HFFc6 (cell line): Measurements from ENCODE around the gene KRT72. TPM values are rescaled to one million over a fixed set of nuclear protein-coding genes. Genes with fewer than 3 reads are reported as not detected.

Source experiments
- DNase-seq: peaks from one replicate; pipeline ENCODE4 v3.0.0-alpha.2; 2018
- H3K27ac Mint-ChIP-seq: 2 replicates; pipeline ENCODE4 v1.8.0; 2020; ENCODE audit warnings: mild to moderate bottlenecking, mixed read lengths
- H3K27me3 Mint-ChIP-seq: 2 replicates; pipeline ENCODE4 v1.8.0; 2021; ENCODE audit warnings: mild to moderate bottlenecking, moderate library complexity, mixed read lengths; ENCODE audit not compliant: insufficient read depth
- H3K36me3 Mint-ChIP-seq: 2 replicates; pipeline ENCODE4 v1.8.0; 2021; ENCODE audit warnings: low read depth, mixed read lengths
- H3K4me1 Mint-ChIP-seq: 2 replicates; pipeline ENCODE4 v1.8.0; 2020; ENCODE audit warnings: low read depth, mixed read lengths
- H3K4me3 Mint-ChIP-seq: 2 replicates; pipeline ENCODE4 v1.8.0; 2020; ENCODE audit warnings: mild to moderate bottlenecking, moderate library complexity, mixed read lengths
- H3K9me3 Mint-ChIP-seq: 2 replicates; pipeline ENCODE4 v1.8.0; 2020; ENCODE audit warnings: mild to moderate bottlenecking, mixed read lengths
- total RNA-seq, 6 experiments: library from RNA; stranded (reverse); fragmentation: NEBNext Ultra II Directional; extraction: Animal tissue kit (Norgen Biotek cat#: 25700); gene quantifications; 2 replicates in 1 of 6; 3 replicates in 5 of 6; pipeline ENCODE4 v1.2.3, GENCODE V29; 2021
- TF ChIP-seq, protein P1 (sequence below): fragments of 200-600 bp; sonication (generic); IDR thresholded peaks from 2 replicates; pipeline ENCODE4 v1.5.0; 2021; ENCODE audit warnings: antibody characterized with exemption, mild to moderate bottlenecking

The KRT72 gene
- total RNA-seq, 6 experiments from 2014 or later, result not detected

DNA sequence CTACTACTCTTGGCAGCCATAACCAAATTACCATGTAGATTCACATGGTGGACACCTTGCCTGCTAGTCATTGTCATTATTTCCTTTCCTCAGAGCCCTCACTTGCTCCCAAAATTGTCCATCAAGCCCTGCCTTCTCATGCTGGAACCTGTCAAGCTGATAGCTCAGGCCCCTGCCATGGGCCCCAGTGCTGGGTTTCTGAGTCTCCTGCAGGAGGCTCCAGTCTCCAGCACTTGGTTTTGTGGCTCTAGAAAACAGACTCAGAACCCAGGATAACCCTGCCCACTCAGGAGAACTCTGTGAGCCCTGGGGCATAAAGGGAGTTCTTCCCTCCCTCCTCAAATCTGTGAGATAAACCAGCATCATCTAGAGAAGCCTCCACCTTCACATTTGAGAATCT lies 59.1 kb downstream of the KRT72 start:
- TF ChIP-seq, protein P1, sequence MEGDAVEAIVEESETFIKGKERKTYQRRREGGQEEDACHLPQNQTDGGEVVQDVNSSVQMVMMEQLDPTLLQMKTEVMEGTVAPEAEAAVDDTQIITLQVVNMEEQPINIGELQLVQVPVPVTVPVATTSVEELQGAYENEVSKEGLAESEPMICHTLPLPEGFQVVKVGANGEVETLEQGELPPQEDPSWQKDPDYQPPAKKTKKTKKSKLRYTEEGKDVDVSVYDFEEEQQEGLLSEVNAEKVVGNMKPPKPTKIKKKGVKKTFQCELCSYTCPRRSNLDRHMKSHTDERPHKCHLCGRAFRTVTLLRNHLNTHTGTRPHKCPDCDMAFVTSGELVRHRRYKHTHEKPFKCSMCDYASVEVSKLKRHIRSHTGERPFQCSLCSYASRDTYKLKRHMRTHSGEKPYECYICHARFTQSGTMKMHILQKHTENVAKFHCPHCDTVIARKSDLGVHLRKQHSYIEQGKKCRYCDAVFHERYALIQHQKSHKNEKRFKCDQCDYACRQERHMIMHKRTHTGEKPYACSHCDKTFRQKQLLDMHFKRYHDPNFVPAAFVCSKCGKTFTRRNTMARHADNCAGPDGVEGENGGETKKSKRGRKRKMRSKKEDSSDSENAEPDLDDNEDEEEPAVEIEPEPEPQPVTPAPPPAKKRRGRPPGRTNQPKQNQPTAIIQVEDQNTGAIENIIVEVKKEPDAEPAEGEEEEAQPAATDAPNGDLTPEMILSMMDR, result no peak
- no peak overlapping the region for H3K27ac Mint-ChIP-seq
- DNase-seq, result no peak
- no peaks in the 10 kb centered on the region for H3K9me3 Mint-ChIP-seq
- H3K27me3 Mint-ChIP-seq, result peaks cover 31% of the 10 kb centered on the region
- H3K36me3 Mint-ChIP-seq, result no peaks in the 10 kb centered on the region
- H3K4me3 Mint-ChIP-seq, result no peak overlapping the region
- H3K4me1 Mint-ChIP-seq, result peaks cover 14% of the 10 kb centered on the region

DNA sequence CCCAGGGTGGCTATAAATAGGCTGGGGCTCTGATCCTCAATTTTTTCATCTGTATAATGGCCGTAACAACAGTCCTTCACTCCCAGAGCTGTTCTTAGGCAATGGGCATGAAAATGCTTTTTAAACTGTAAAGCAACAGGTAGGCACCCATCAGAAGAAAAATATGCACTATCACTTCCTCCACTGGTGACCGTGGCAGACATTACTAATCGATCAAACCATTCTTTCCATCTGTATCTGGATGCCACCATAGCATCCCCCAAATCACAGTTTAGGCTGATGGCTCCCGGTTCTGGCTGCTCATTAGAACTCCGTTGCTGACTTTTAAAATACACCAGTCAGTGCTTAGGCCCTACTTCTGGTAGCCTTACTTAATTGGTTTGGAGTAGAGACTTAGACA lies 59.6 kb downstream of the KRT72 start:
- peaks cover 33% of the 10 kb centered on the region for H3K27me3 Mint-ChIP-seq
- no peak for DNase-seq
- no peak overlapping the region for H3K4me3 Mint-ChIP-seq
- H3K4me1 Mint-ChIP-seq, result peaks cover 14% of the 10 kb centered on the region
- no peak overlapping the region for H3K27ac Mint-ChIP-seq
- TF ChIP-seq, protein P1, result no peak
- no peaks in the 10 kb centered on the region for H3K9me3 Mint-ChIP-seq
- no peaks in the 10 kb centered on the region for H3K36me3 Mint-ChIP-seq

DNA sequence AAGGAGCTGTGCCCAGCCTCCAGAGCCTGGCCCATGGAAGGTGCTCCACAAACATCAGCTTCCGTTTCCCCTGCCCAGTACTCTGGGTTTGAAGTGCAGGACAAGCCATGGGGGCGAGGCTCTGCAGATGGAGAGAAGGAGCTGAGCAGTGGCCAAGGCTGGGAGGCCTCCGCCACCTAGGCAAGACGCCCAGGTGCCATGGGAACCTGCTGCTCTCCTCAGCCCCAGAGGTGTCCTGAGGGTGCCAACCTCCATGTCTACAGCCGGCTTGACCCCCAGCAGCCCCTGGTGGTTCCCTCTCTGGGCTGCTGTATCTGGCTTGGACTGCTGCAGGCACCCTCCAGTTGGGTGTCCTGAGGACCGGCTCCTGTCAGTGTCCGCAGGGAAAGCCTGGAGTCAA lies 60.7 kb downstream of the KRT72 start:
- no peak for DNase-seq
- Mint-ChIP-seq H3K4me3 (no peak overlapping the region), H3K27ac (no peak overlapping the region), H3K9me3 (no peaks in the 10 kb centered on the region), H3K36me3 (no peaks in the 10 kb centered on the region), H3K4me1 (peaks cover 14% of the 10 kb centered on the region), H3K27me3 (peaks cover 26% of the 10 kb centered on the region)
- TF ChIP-seq, protein P1, result no peak

DNA sequence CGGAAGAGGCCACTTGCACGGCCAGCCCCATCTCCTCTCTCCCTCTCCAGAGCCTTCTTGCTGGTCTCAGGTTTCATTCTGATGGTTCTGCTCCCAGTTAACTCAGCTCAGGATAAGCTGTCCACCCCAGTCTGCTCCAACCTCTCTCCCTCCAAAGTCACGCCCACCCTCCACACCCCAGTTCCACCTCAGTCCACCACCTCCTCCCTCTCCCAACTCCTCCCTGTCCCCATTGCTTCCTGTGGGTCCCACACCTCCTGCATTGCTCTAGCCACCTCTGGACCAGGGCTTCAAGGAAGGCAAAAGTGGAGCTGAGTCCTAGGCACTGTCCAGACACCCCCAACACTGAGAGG lies 61.5 kb downstream of the KRT72 start:
- peaks cover 26% of the 10 kb centered on the region for H3K27me3 Mint-ChIP-seq
- no peaks in the 10 kb centered on the region for H3K9me3 Mint-ChIP-seq
- no peak overlapping the region for H3K4me3 Mint-ChIP-seq
- DNase-seq, result no peak
- TF ChIP-seq, protein P1, result no peak
- H3K27ac Mint-ChIP-seq, result no peak overlapping the region
- H3K36me3 Mint-ChIP-seq, result no peaks in the 10 kb centered on the region
- H3K4me1 Mint-ChIP-seq, result peaks cover 14% of the 10 kb centered on the region

DNA sequence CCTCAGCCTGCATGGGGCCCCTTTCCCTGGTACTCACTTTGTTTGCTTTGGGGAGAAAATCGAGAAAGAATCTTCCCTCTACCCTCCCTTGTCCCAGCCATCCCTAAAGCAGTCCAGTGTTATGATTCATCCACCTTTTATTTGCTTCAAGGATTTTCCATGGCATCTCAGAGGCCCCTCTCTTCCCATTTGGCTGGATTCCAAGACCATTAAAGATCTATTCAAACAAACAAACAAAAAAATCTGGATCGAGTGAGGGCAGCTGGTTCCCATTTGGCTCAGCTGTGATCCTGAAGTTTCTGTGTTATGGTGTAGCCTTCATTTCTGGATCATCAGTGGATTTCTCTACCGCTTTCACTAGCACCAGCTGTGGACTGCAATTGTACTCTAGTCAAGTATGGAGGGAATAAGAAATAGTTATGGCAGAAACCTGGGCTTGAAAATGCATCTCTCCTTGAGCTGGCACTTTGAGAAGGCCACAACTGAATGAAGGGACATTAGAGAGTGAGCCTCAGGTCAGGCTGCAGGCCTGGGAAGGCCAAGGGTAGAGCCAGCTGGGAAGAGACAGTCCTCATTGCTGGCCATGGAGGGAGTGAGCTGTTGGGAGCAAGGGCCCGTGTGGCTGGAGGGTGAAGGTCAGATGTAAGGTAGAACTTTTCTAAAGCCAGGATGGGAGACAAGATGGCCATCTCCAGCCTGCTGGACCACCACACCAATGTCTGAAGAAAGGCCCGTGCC lies 62.0 kb downstream of the KRT72 start:
- no peaks in the 10 kb centered on the region for H3K36me3 Mint-ChIP-seq
- TF ChIP-seq, protein P1, result no peak
- H3K4me1 Mint-ChIP-seq, result peaks cover 14% of the 10 kb centered on the region
- no peak overlapping the region for H3K27ac Mint-ChIP-seq
- H3K27me3 Mint-ChIP-seq, result peaks cover 28% of the 10 kb centered on the region
- no peaks in the 10 kb centered on the region for H3K9me3 Mint-ChIP-seq
- DNase-seq, result peak; percentile 80
- H3K4me3 Mint-ChIP-seq, result no peak overlapping the region
